ENCODE measurements around the gene ZAR1.

GRCh38 chr4:48503233-48504025, 13.4 kb downstream of the ZAR1 start:
- TF ChIP-seq EZH2 (IDR thresholded peaks at IDR 0.05; ENCODE audit: insufficient read depth, poor library complexity, severe bottlenecking), result no peak
- no peak for TF ChIP-seq EZH2phosphoT487 (IDR thresholded peaks at IDR 0.05; ENCODE audit: insufficient read depth, low read depth)
